ENCODE data around the gene NARS2. TPM values are rescaled to one million over a fixed set of nuclear protein-coding genes. Genes with fewer than 3 reads are reported as not detected.

NARS2 gene
- total and polyA plus RNA-seq, 9 of the 15 experiments (the other 6 are each of a cell fraction or from before 2014, with no cell fraction given): 26.8 to 48.0 (median 34.2) TPM

- TF ChIP-seq MGA (IDR thresholded peaks at IDR 0.05): no peak
- TF ChIP-seq AFF4 (CRISPR knock-in tag; IDR thresholded peaks at IDR 0.05): no peak
These were observed 9.9 kb downstream of the NARS2 start (continued) for GRCh38 chr11:78564490-78565467.

Measured in K562 (cell line).